GDM1 (cell line): ENCODE results near the gene NLGN1.
"Not testable (repeated sequence)": the region's sequence is repeated elsewhere in the genome, so short reads cannot be mapped to it uniquely, and the experiment has no call there.

Experiments
- DNase-seq: peaks from one replicate; lab custom pipeline; 2025; lab: John Stamatoyannopoulos, UW

NLGN1 gene

GRCh38 chr3:173397161-173398110, at the start of gene NLGN1:
Gene NLGN1 (plus strand): TSS chr3:173397744.
- no peak for DNase-seq

GRCh38 chr3:173351886-173352285, 45.7 kb upstream of the NLGN1 start:
- DNase-seq = no peak

- DNase-seq = not testable (repeated sequence)
Observed at GRCh38 chr3:173353137-173353536, 44.4 kb upstream of the NLGN1 start.

GRCh38 chr3:173354124-173354523, 43.4 kb upstream of the NLGN1 start:
- DNase-seq = no peak

- DNase-seq = no peak
Observed at GRCh38 chr3:173371848-173372487, 25.6 kb upstream of the NLGN1 start.

GRCh38 chr3:173380681-173381080, 16.9 kb upstream of the NLGN1 start:
- no peak for DNase-seq

- not testable (repeated sequence) for DNase-seq
Observed at GRCh38 chr3:173381936-173382335, 15.6 kb upstream of the NLGN1 start.

GRCh38 chr3:173395073-173395411, 2.5 kb upstream of the NLGN1 start:
- no peak for DNase-seq

- DNase-seq = peak; percentile 55
Observed at GRCh38 chr3:173395412-173396181, 1.9 kb upstream of the NLGN1 start.

GRCh38 chr3:173396191-173397041, 1.1 kb upstream of the NLGN1 start:
- DNase-seq = no peak

GRCh38 chr3:173398111-173398479, 551 bp downstream of the NLGN1 start:
- no peak for DNase-seq

- DNase-seq = no peak
Observed at GRCh38 chr3:173399044-173399443, 1.5 kb downstream of the NLGN1 start.

GRCh38 chr3:173401369-173401768, 3.8 kb downstream of the NLGN1 start:
- no peak for DNase-seq

- DNase-seq = no peak
Observed at GRCh38 chr3:173402656-173403055, 5.1 kb downstream of the NLGN1 start.

- DNase-seq = no peak
Observed at GRCh38 chr3:173403376-173403775, 5.8 kb downstream of the NLGN1 start.

- DNase-seq = no peak
Observed at GRCh38 chr3:173404156-173404555, 6.6 kb downstream of the NLGN1 start.

- DNase-seq = no peak
Observed at GRCh38 chr3:173410436-173410835, 12.9 kb downstream of the NLGN1 start.

- no peak for DNase-seq
Observed at GRCh38 chr3:173410849-173411248, 13.3 kb downstream of the NLGN1 start.

- DNase-seq = no peak
Observed at GRCh38 chr3:173411375-173411973, 13.9 kb downstream of the NLGN1 start.

- DNase-seq = no peak
Observed at GRCh38 chr3:173416070-173416469, 18.5 kb downstream of the NLGN1 start.

GRCh38 chr3:173429076-173429475, 31.5 kb downstream of the NLGN1 start:
- DNase-seq = no peak
